Heart left ventricle (tissue), 16 donors: ENCODE measurements around the gene PEAK1. TPM values are rescaled to one million over a fixed set of nuclear protein-coding genes. Genes with fewer than 3 reads are reported as not detected.

Experiments
- ATAC-seq, 4 donors: fragments of 200-7000 bp; cut with Tn5 transposase; one replicate each; pipeline ENCODE4 v1.9.1; 2020 to 2022; ENCODE audit warnings: moderate library complexity in 4 of 4, mild to moderate bottlenecking in 3 of 4, moderate number of reproducible peaks in 1 of 4
- DNase-seq, 5 donors: peaks; one replicate each; pipeline ENCODE4 v3.0.0-alpha.2; 2020
- H3K27ac ChIP-seq, 12 donors: fragments of 200-600 bp; sonication (generic) in 4 of 12; one replicate each; pipeline versions ENCODE4 v1.5.0 to v1.8.0; 2016 to 2022; ENCODE audit warnings: mild to moderate bottlenecking in 2 of 12
- H3K27me3 ChIP-seq, 9 donors: fragments of 200-600 bp; sonication (generic) in 2 of 9; one replicate each; pipeline versions ENCODE4 v1.5.1 to v1.8.0; 2016 to 2022; ENCODE audit warnings: mild to moderate bottlenecking in 3 of 9
- H3K36me3 ChIP-seq, 9 donors: fragments of 200-600 bp; sonication (generic) in 2 of 9; one replicate each; pipeline versions ENCODE4 v1.5.0 to v1.8.0; 2018 to 2022; ENCODE audit warnings: mild to moderate bottlenecking in 2 of 9
- H3K4me1 ChIP-seq, 12 donors: fragments of 200-600 bp; sonication (generic) in 4 of 12; one replicate each; pipeline versions ENCODE4 v1.5.0 to v1.8.0; 2016 to 2022; ENCODE audit warnings: mild to moderate bottlenecking in 3 of 12
- H3K4me3 ChIP-seq, 12 donors: fragments of 200-600 bp; sonication (generic) in 4 of 12; one replicate each; pipeline versions ENCODE4 v1.5.0 to v1.8.0; 2017 to 2022; ENCODE audit warnings: mild to moderate bottlenecking in 9 of 12, moderate library complexity in 4 of 12
- H3K9me3 ChIP-seq, 12 donors: fragments of 200-600 bp; sonication (generic) in 4 of 12; one replicate each; pipeline versions ENCODE4 v1.5.0 to v1.8.0; 2016 to 2022; ENCODE audit warnings: mild to moderate bottlenecking in 1 of 12
- CTCF ChIP-seq, 12 donors: fragments of 200-600 bp; sonication (generic) in 4 of 12; IDR thresholded peaks; one replicate each; pipeline versions ENCODE4 v1.5.0 to v1.8.0; 2018 to 2022; ENCODE audit warnings: antibody characterized with exemption in 12 of 12, mild to moderate bottlenecking in 5 of 12
- POLR2A ChIP-seq, 2 donors: fragments of 450-650 bp; IDR thresholded peaks; one replicate each; pipeline ENCODE4 v1.6.1; 2017; ENCODE audit warnings: antibody characterized with exemption in 2 of 2, mild to moderate bottlenecking in 2 of 2, moderate library complexity in 2 of 2
- WGBS, 4 donors: extraction: QIAGEN DNeasy Blood & Tissue Kit in 2 of 4; methylation state at CpG; one replicate each; pipeline versions ENCODE4 v1.1.5 to v1.1.7; 2013 to 2018; 5-methylcytosine and 5-hydroxymethylcytosine counted together
- intact Hi-C, 10 donors: fragments of 100-400 bp; cut with DNase I; formaldehyde crosslinking; loops; one replicate each; pipeline versions ENCODE4 v1.11.1 to v1.14.2; 2022
- polyA plus RNA-seq, 2 donors: library from polyadenylated mRNA; stranded (reverse); fragments of 200-250 nt; gene quantifications; one replicate each; pipeline ENCODE4 v1.2.3, GENCODE V29; 2013
- total RNA-seq, 9 donors: library from RNA; depleted of rRNA in 2 of 9; stranded (reverse); fragments of >200 nt in 2 of 9; fragmentation: NEBNext Ultra II Directional in 3 of 9; extraction: Animal tissue kit (Norgen Biotek cat#: 25700) in 3 of 9; gene quantifications; one replicate each; pipeline versions ENCODE4 v1.1.0 to v1.2.4, GENCODE V29; 2016 to 2023
- donor health status: ischemic (EF 13 %, LVEDD 7.1; RV severe dilation, severe dysfunction).
- donor health status: healthy with polysubstance abuse.
- donor health status: DM: no; HTN: yes; CAD: no.
- donor health status: DM: no; HTN: no; CAD: no.
- donor health status: ischemic (EF 25% LVEDD 6.9; RV normal size, moderate dysfunction).
- donor health status: ischemic (EF 25% LVEDD 5.7; RV mildly dilated, moderate dysfunction).
- donor health status: healthy.
- donor health status: DM: yes; HTN: yes; CAD: no.
- donor health status: ischemic (EF 35%, LVEDD 5.7; RV mildly dilated, moderate dysfunction).
- donor health status: nonischemic (EF 11% LVEDD 7.7; RV severe dilation, severe dysfunction).
- donor health status: DM: yes; HTN: yes; CAD: no.
- donor health status: PGD.
- donor health status: ischemic (EF 29% LVEDD 5.4; RV normal size, mild dysfunction).
- donor health status: nonischemic (EF 23%, LVEDD 6.1; RV moderate dilation, normal function).

The PEAK1 gene
- total and polyA plus RNA-seq, 11 donors = 12.8 to 139 (median 86.3) TPM

- Histone ChIP-seq H3K27me3 (no peaks in the 10 kb centered on the region), H3K27ac (no peak overlapping the region), H3K9me3 (peaks cover 0 to 7% (median 0%) of the 10 kb centered on the region in 12 donors), H3K36me3 (no peaks in the 10 kb centered on the region), H3K4me1 (peaks cover 0 to 27% (median 6%) of the 10 kb centered on the region in 12 donors), H3K4me3 (no peak overlapping the region)
- DNase-seq = no peak
- TF ChIP-seq POLR2A (IDR thresholded peaks at IDR 0.05) (no peak), CTCF (IDR thresholded peaks at IDR 0.05) (no peak)
- no peak for ATAC-seq
- WGBS, 4 donors = 82 to 87% (median 84%) methylated on average over 8 of the region's 8 CpGs
- intact Hi-C loops = no loop called here
Observed at GRCh38 chr15:77370580-77370979, 49.3 kb downstream of the PEAK1 start.

GRCh38 chr15:77369168-77369567, 50.7 kb downstream of the PEAK1 start:
- H3K9me3 ChIP-seq = peaks cover 0 to 7% (median 0%) of the 10 kb centered on the region in 12 donors
- WGBS, 4 donors = 67 to 79% (median 76%) methylated on average over 4 of the region's 4 CpGs
- DNase-seq = no peak
- no peak overlapping the region for H3K27ac ChIP-seq
- intact Hi-C loops = loop anchor here in 2 of 10 donors (5.0 to 10.0 kb wide), 2 partner anchors 43 to 46 kb away; no protein-coding TSS in a partner anchor
- no peak for TF ChIP-seq CTCF (IDR thresholded peaks at IDR 0.05)
- TF ChIP-seq POLR2A (IDR thresholded peaks at IDR 0.05) = no peak
- H3K4me1 ChIP-seq = peaks cover 0 to 24% (median 4%) of the 10 kb centered on the region in 12 donors
- H3K27me3 ChIP-seq = no peaks in the 10 kb centered on the region
- no peak overlapping the region for H3K4me3 ChIP-seq
- H3K36me3 ChIP-seq = peaks cover 0 to 4% (median 0%) of the 10 kb centered on the region in 9 donors
- ATAC-seq = no peak

GRCh38 chr15:77367631-77368030, 52.3 kb downstream of the PEAK1 start:
- intact Hi-C loops = loop anchor here in 2 of 10 donors (5.0 to 10.0 kb wide), 2 partner anchors 45 to 47 kb away; no protein-coding TSS in a partner anchor
- ATAC-seq (no peak), DNase-seq (no peak)
- 92 to 99% (median 97%) methylated on average over 2 of the region's 2 CpGs for WGBS, 4 donors
- peaks cover 0 to 16% (median 3%) of the 10 kb centered on the region in 12 donors for H3K4me1 ChIP-seq
- no peak overlapping the region for H3K27ac ChIP-seq
- H3K36me3 ChIP-seq = peaks cover 0 to 17% (median 13%) of the 10 kb centered on the region in 9 donors
- peaks cover 0 to 7% (median 0%) of the 10 kb centered on the region in 12 donors for H3K9me3 ChIP-seq
- H3K27me3 ChIP-seq = no peaks in the 10 kb centered on the region
- no peak for TF ChIP-seq CTCF (IDR thresholded peaks at IDR 0.05)
- no peak for TF ChIP-seq POLR2A (IDR thresholded peaks at IDR 0.05)
- no peak overlapping the region for H3K4me3 ChIP-seq

- intact Hi-C loops = loop anchor here in 1 of 10 donors (10.0 kb wide), 1 partner anchor 53 kb away; no protein-coding TSS in a partner anchor
- WGBS, 4 donors = 73 to 83% (median 76%) methylated on average over 1 of the region's 1 CpG
- ATAC-seq (no peak), DNase-seq (no peak)
- Histone ChIP-seq H3K4me1 (peaks cover 0 to 22% (median 12%) of the 10 kb centered on the region in 12 donors), H3K4me3 (no peak overlapping the region), H3K9me3 (peaks cover 0 to 6% (median 0%) of the 10 kb centered on the region in 12 donors), H3K36me3 (peaks cover 0 to 27% (median 15%) of the 10 kb centered on the region in 9 donors), H3K27ac (no peak overlapping the region), H3K27me3 (no peaks in the 10 kb centered on the region)
- TF ChIP-seq POLR2A (IDR thresholded peaks at IDR 0.05) (no peak), CTCF (IDR thresholded peaks at IDR 0.05) (no peak)
Observed at GRCh38 chr15:77361456-77361855, 58.4 kb downstream of the PEAK1 start.
